Stimulated activated CD4-positive, alpha-beta T cell treated with anti-CD3 and anti-CD28 coated beads, TNF-alpha, amount 100 ng/mL, for 48 hours (primary cell): ENCODE measurements around the gene HERC6.
"Not testable (repeated sequence)": the region's sequence is repeated elsewhere in the genome, so short reads cannot be mapped to it uniquely, and the experiment has no call there.

Source experiments
- DNase-seq, 3 donors: peaks; one replicate each; pipeline ENCODE4 v3.0.0-alpha.2; 2020; ENCODE audit warnings: low read depth in 3 of 3

The HERC6 gene

GRCh38 chr4:88446124-88446523 lies 67.5 kb downstream of the HERC6 start:
- DNase-seq, result no peak

- DNase-seq, result no peak
These were observed 68.9 kb downstream of the HERC6 start for GRCh38 chr4:88447371-88448095.

GRCh38 chr4:88448211-88448765 lies 69.6 kb downstream of the HERC6 start:
- DNase-seq, result not testable (repeated sequence)

GRCh38 chr4:88448889-88449288 lies 70.2 kb downstream of the HERC6 start:
- DNase-seq, result no peak

- DNase-seq, result no peak
These were observed 70.6 kb downstream of the HERC6 start for GRCh38 chr4:88449290-88449689.

- DNase-seq, result no peak
These were observed 72.6 kb downstream of the HERC6 start for GRCh38 chr4:88451205-88451604.

GRCh38 chr4:88452912-88453311 lies 74.3 kb downstream of the HERC6 start:
- no peak for DNase-seq

GRCh38 chr4:88456670-88457306 lies 78.1 kb downstream of the HERC6 start, which contains the start of gene HERC5:
TSS of gene HERC5 (plus strand) at chr4:88457119. CDS start at chr4:88457270, 151 bp downstream.
- DNase-seq, result peak; percentile 68 to 77 (median 74)

GRCh38 chr4:88457307-88458103 lies 78.9 kb downstream of the HERC6 start:
- peak; percentile 4 to 25 (median 7) for DNase-seq

- no peak for DNase-seq
These were observed 79.6 kb downstream of the HERC6 start for GRCh38 chr4:88458104-88458740.

GRCh38 chr4:88465653-88466192 lies 87.1 kb downstream of the HERC6 start:
- DNase-seq, result no peak

- DNase-seq, result no peak
These were observed 88.7 kb downstream of the HERC6 start for GRCh38 chr4:88467392-88467791.

- DNase-seq, result no peak
These were observed 98.7 kb downstream of the HERC6 start for GRCh38 chr4:88477229-88477860.

GRCh38 chr4:88478247-88478646 lies 99.6 kb downstream of the HERC6 start:
- DNase-seq, result no peak

- DNase-seq, result no peak
These were observed 102.9 kb downstream of the HERC6 start for GRCh38 chr4:88481537-88481936.

- DNase-seq, result no peak
These were observed 110.6 kb downstream of the HERC6 start for GRCh38 chr4:88489100-88489761.
